ENCODE measurements around the gene YPEL5. TPM values are rescaled to one million over a fixed set of nuclear protein-coding genes. Genes with fewer than 3 reads are reported as not detected.

Gene YPEL5
- polyA plus RNA-seq, 2 of the 4 experiments (the other 2 are of a cell fraction), result 45.6 to 89.6 TPM

DNA sequence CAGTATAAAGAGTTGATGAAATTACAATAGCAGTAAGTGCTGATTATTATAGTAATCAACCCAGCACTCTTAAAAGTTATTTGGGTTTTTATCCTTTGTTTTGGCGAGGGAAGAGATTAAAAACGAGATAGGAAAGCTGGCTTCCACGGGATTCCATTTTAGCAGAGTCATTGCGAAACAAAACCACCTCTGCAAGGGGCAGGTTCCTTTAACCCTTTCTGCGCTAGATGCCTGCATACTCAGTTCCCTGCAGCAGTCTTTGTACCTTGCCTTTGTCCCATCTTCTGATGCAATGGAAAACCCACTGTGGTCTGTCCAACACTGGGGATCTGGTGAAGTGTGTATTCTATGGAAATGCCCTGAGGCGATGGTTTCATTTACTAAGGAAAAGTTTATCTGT is 2.7 kb downstream of the YPEL5 start:
- Histone ChIP-seq H3K4me1 (peaks cover 36% of the 10 kb centered on the region), H3K27ac (no peak overlapping the region), H3K9me3 (no peaks in the 10 kb centered on the region), H3K4me2 (peak overlapping the region; percentile 86), H3K4me3 (no peak overlapping the region)
- DNase-seq (ENCODE audit: low read depth in 1 of 2, low spot score in 1 of 2) (no peak), FAIRE-seq (no peak), ATAC-seq (no peak)
- 43% methylated on average over 6 of the region's 6 CpGs for WGBS (ENCODE audit: missing lambda C conversion rate)
- POLR2A ChIA-PET, result no interaction called here
- CTCF ChIA-PET, result interaction anchor here (1.6 to 13.4 kb wide), 5 partner anchors 8 to 557 kb away, joined by 3 to 149 read pairs (median 6); no protein-coding TSS in a partner anchor
- no peak for TF ChIP-seq RCOR1 (IDR thresholded peaks at IDR 0.05; ENCODE audit: low read depth, low read length)
- TF ChIP-seq CEBPB (IDR thresholded peaks at IDR 0.05), result peak; percentile 72 to 88; a peak in 3 of 4 replicates

DNA sequence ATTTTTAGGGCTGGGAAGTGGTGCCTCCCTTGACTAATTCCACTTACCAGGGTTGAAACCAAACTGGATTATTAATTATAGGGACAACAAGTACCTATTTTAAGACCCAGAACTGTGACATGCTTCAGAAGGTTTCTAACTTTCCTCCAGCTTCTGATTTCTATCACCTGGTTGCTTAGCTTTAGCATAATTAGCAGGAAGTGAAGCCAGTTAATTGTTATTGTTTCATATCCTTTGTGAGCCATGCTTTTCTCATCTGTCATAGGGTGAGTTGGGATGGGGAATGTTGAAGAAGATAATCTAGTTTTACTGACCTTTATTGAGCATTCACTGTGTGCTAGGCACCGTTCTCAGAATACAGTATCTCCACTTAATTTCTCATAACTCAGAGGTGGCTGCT is 3.2 kb downstream of the YPEL5 start:
- TF ChIP-seq RAD21 (conservative IDR thresholded peaks at IDR 0.05 in 1 of 2, IDR thresholded peaks at IDR 0.05 in 1 of 2) (no peak), ESRRA (IDR thresholded peaks at IDR 0.05; ENCODE audit: borderline replicate concordance, low read length) (no peak), CHD2 (IDR thresholded peaks at IDR 0.05; ENCODE audit: low read length, partially characterized antibody) (no peak), EHF (CRISPR knock-in tag; IDR thresholded peaks at IDR 0.05) (no peak), POLR2A (IDR thresholded peaks at IDR 0.05; ENCODE audit: low read length) (no peak), RFX5 (IDR thresholded peaks at IDR 0.05) (no peak), HOXA7 (CRISPR knock-in tag; IDR thresholded peaks at IDR 0.05) (no peak), HDAC2 (IDR thresholded peaks at IDR 0.05) (no peak), CHD4 (IDR thresholded peaks at IDR 0.05; ENCODE audit: borderline replicate concordance) (no peak)
- WGBS (ENCODE audit: missing lambda C conversion rate), result 89% methylated on average over 1 of the region's 1 CpG
- H3K4me2 ChIP-seq, result peak overlapping the region; percentile 86
- peaks cover 36% of the 10 kb centered on the region for H3K4me1 ChIP-seq
- no peaks in the 10 kb centered on the region for H3K9me3 ChIP-seq
- no peak for DNase-seq (ENCODE audit: low read depth in 1 of 2, low spot score in 1 of 2)
- no peak for ATAC-seq
- ChIA-PET POLR2A (no interaction called here), CTCF (interaction anchor here (0.9 to 13.4 kb wide), 6 partner anchors 11 to 562 kb away, joined by 3 to 149 read pairs (median 4); no protein-coding TSS in a partner anchor)
- H3K27ac ChIP-seq, result no peak overlapping the region
- H3K4me3 ChIP-seq, result no peak overlapping the region
- no peak for FAIRE-seq

DNA sequence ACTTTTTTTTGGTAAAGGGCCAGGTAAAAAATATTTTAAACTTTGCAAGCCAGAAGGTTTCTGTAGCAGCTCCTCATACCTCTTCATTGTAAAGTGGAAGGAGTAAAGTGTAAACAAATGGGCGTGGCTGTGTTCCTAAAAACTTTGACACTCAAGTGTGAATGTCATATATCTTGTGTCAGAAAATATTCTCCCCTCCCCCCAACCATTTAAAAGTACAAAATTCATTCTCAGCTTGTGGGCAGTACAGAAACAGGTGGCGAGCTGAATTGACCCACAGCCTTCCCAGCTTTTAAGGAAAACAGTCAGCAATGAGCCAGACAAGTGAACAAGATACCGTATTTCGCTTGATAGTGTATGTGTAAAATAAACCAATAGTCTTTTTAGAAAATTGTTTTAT is 4.0 kb downstream of the YPEL5 start:
- DNase-seq (ENCODE audit: low read depth in 1 of 2, low spot score in 1 of 2), result no peak
- no peaks in the 10 kb centered on the region for H3K9me3 ChIP-seq
- ChIA-PET CTCF (interaction anchor here (0.9 to 13.4 kb wide), 7 partner anchors 10 to 561 kb away, joined by 3 to 149 read pairs (median 4); no protein-coding TSS in a partner anchor), POLR2A (no interaction called here)
- 84% methylated on average over 4 of the region's 4 CpGs for WGBS (ENCODE audit: missing lambda C conversion rate)
- H3K4me1 ChIP-seq, result peaks cover 39% of the 10 kb centered on the region
- TF ChIP-seq GATA3 (IDR thresholded peaks at IDR 0.05; ENCODE audit: borderline replicate concordance) (no peak), HOXB13 (CRISPR knock-in tag; IDR thresholded peaks at IDR 0.05; ENCODE audit: low read depth) (no peak), ZC3H11A (IDR thresholded peaks at IDR 0.05) (no peak), ZNF302 (CRISPR knock-in tag; IDR thresholded peaks at IDR 0.05) (no peak), HOXA7 (CRISPR knock-in tag; IDR thresholded peaks at IDR 0.05) (no peak), JUN (IDR thresholded peaks at IDR 0.05) (no peak), CEBPB (IDR thresholded peaks at IDR 0.05) (no peak), NR3C1 (IDR thresholded peaks at IDR 0.05) (no peak), POLR2AphosphoS2 (conservative IDR thresholded peaks at IDR 0.05; ENCODE audit: low read length) (no peak), CBX8 (IDR thresholded peaks at IDR 0.05) (no peak), NPAS2 (CRISPR knock-in tag; IDR thresholded peaks at IDR 0.05; ENCODE audit: borderline replicate concordance) (no peak)
- TF ChIP-seq, protein P1, sequence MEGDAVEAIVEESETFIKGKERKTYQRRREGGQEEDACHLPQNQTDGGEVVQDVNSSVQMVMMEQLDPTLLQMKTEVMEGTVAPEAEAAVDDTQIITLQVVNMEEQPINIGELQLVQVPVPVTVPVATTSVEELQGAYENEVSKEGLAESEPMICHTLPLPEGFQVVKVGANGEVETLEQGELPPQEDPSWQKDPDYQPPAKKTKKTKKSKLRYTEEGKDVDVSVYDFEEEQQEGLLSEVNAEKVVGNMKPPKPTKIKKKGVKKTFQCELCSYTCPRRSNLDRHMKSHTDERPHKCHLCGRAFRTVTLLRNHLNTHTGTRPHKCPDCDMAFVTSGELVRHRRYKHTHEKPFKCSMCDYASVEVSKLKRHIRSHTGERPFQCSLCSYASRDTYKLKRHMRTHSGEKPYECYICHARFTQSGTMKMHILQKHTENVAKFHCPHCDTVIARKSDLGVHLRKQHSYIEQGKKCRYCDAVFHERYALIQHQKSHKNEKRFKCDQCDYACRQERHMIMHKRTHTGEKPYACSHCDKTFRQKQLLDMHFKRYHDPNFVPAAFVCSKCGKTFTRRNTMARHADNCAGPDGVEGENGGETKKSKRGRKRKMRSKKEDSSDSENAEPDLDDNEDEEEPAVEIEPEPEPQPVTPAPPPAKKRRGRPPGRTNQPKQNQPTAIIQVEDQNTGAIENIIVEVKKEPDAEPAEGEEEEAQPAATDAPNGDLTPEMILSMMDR (IDR thresholded peaks at IDR 0.05), result no peak
- TF ChIP-seq, protein P2, sequence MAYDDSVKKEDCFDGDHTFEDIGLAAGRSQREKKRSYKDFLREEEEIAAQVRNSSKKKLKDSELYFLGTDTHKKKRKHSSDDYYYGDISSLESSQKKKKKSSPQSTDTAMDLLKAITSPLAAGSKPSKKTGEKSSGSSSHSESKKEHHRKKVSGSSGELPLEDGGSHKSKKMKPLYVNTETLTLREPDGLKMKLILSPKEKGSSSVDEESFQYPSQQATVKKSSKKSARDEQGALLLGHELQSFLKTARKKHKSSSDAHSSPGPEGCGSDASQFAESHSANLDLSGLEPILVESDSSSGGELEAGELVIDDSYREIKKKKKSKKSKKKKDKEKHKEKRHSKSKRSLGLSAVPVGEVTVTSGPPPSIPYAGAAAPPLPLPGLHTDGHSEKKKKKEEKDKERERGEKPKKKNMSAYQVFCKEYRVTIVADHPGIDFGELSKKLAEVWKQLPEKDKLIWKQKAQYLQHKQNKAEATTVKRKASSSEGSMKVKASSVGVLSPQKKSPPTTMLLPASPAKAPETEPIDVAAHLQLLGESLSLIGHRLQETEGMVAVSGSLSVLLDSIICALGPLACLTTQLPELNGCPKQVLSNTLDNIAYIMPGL (CRISPR knock-in tag; IDR thresholded peaks at IDR 0.05; ENCODE audit: borderline replicate concordance), result no peak
- ATAC-seq, result no peak
- H3K27ac ChIP-seq, result no peak overlapping the region
- no peak overlapping the region for H3K4me3 ChIP-seq
- no peak overlapping the region for H3K4me2 ChIP-seq
- no peak for FAIRE-seq
